ENCODE measurements around the gene CNIH2.
"Not testable (repeated sequence)": the region's sequence is repeated elsewhere in the genome, so short reads cannot be mapped to it uniquely, and the experiment has no call there.

Gene CNIH2

GRCh38 chr11:66277064-66277463 is 911 bp upstream of the CNIH2 start:
- not testable (repeated sequence) for DNase-seq (ENCODE audit: low spot score)

GRCh38 chr11:66278363-66279091 is 552 bp downstream of the CNIH2 start:
- no peak for DNase-seq (ENCODE audit: low spot score)

- DNase-seq (ENCODE audit: low spot score) = no peak
These were observed 1.2 kb downstream of the CNIH2 start for GRCh38 chr11:66279092-66279734.

GRCh38 chr11:66280428-66280827 is 2.5 kb downstream of the CNIH2 start:
- no peak for DNase-seq (ENCODE audit: low spot score)

GRCh38 chr11:66281001-66281400 is 3.0 kb downstream of the CNIH2 start:
- no peak for DNase-seq (ENCODE audit: low spot score)

GRCh38 chr11:66281776-66282467 is 3.9 kb downstream of the CNIH2 start:
- no peak for DNase-seq (ENCODE audit: low spot score)

GRCh38 chr11:66282468-66283455 is 4.8 kb downstream of the CNIH2 start:
- peak; percentile 98 for DNase-seq (ENCODE audit: low spot score)

GRCh38 chr11:66283461-66284105 is 5.6 kb downstream of the CNIH2 start:
- no peak for DNase-seq (ENCODE audit: low spot score)

GRCh38 chr11:66284526-66285078 is 6.6 kb downstream of the CNIH2 start:
- no peak for DNase-seq (ENCODE audit: low spot score)

- DNase-seq (ENCODE audit: low spot score) = no peak
These were observed 7.4 kb downstream of the CNIH2 start for GRCh38 chr11:66285250-66285947.

- no peak for DNase-seq (ENCODE audit: low spot score)
These were observed 8.7 kb downstream of the CNIH2 start for GRCh38 chr11:66286699-66287098.

- no peak for DNase-seq (ENCODE audit: low spot score)
These were observed 9.4 kb downstream of the CNIH2 start for GRCh38 chr11:66287211-66287888.

- DNase-seq (ENCODE audit: low spot score) = no peak
These were observed 10.1 kb downstream of the CNIH2 start for GRCh38 chr11:66287889-66288670.

- peak; percentile 99 for DNase-seq (ENCODE audit: low spot score)
These were observed 10.9 kb downstream of the CNIH2 start, which contains the start of gene YIF1A for GRCh38 chr11:66288671-66289547. Gene YIF1A (minus strand): TSS chr11:66289143. CDS start chr11:66288985, 158 bp downstream.

- no peak for DNase-seq (ENCODE audit: low spot score)
These were observed 11.8 kb downstream of the CNIH2 start for GRCh38 chr11:66289548-66290329.

- no peak for DNase-seq (ENCODE audit: low spot score)
These were observed 12.3 kb downstream of the CNIH2 start for GRCh38 chr11:66290330-66290621.

- no peak for DNase-seq (ENCODE audit: low spot score)
These were observed 13.3 kb downstream of the CNIH2 start for GRCh38 chr11:66291303-66291705.
